Activated gamma-delta T cell treated with anti-CD3 and anti-CD28 coated beads, Interleukin-2, amount 50 U/mL, for 16 hours (primary cell): ENCODE results near the gene SEH1L.
"Not testable (repeated sequence)": the region's sequence is repeated elsewhere in the genome, so short reads cannot be mapped to it uniquely, and the experiment has no call there.

Experiments
- DNase-seq: peaks from one replicate; pipeline ENCODE4 v3.0.0-alpha.2; 2020; ENCODE audit warnings: low read depth

The SEH1L gene

GRCh38 chr18:12995952-12996477 is 48.2 kb downstream of the SEH1L start:
- DNase-seq: no peak

GRCh38 chr18:12996661-12997292 is 49.0 kb downstream of the SEH1L start:
- DNase-seq: no peak

- not testable (repeated sequence) for DNase-seq
Observed at GRCh38 chr18:12997330-12997729, 49.5 kb downstream of the SEH1L start.

GRCh38 chr18:12998332-12999060 is 50.7 kb downstream of the SEH1L start:
- DNase-seq: no peak

- no peak for DNase-seq
Observed at GRCh38 chr18:13003466-13003896, 55.7 kb downstream of the SEH1L start.

- DNase-seq: no peak
Observed at GRCh38 chr18:13004396-13004795, 56.6 kb downstream of the SEH1L start.

- DNase-seq: no peak
Observed at GRCh38 chr18:13005289-13005688, 57.5 kb downstream of the SEH1L start.

- no peak for DNase-seq
Observed at GRCh38 chr18:13006531-13007247, 58.9 kb downstream of the SEH1L start.

- no peak for DNase-seq
Observed at GRCh38 chr18:13007248-13007560, 59.4 kb downstream of the SEH1L start.

- DNase-seq: no peak
Observed at GRCh38 chr18:13011719-13012118, 63.9 kb downstream of the SEH1L start.

GRCh38 chr18:13014232-13014631 is 66.4 kb downstream of the SEH1L start:
- no peak for DNase-seq

- no peak for DNase-seq
Observed at GRCh38 chr18:13014818-13015217, 67.0 kb downstream of the SEH1L start.

GRCh38 chr18:13017247-13017875 is 69.5 kb downstream of the SEH1L start:
- no peak for DNase-seq

- DNase-seq: no peak
Observed at GRCh38 chr18:13018374-13018773, 70.6 kb downstream of the SEH1L start.

GRCh38 chr18:13019301-13019700 is 71.5 kb downstream of the SEH1L start:
- no peak for DNase-seq

- no peak for DNase-seq
Observed at GRCh38 chr18:13022644-13023043, 74.8 kb downstream of the SEH1L start.

- no peak for DNase-seq
Observed at GRCh38 chr18:13025233-13025632, 77.4 kb downstream of the SEH1L start.

GRCh38 chr18:13026583-13027270 is 78.9 kb downstream of the SEH1L start:
- no peak for DNase-seq

GRCh38 chr18:13028869-13029268 is 81.1 kb downstream of the SEH1L start:
- DNase-seq: no peak

- DNase-seq: no peak
Observed at GRCh38 chr18:13032173-13032572, 84.4 kb downstream of the SEH1L start.

GRCh38 chr18:13035249-13035914 is 87.6 kb downstream of the SEH1L start:
- no peak for DNase-seq
